ENCODE measurements around the gene KDM2A. TPM values are rescaled to one million over a fixed set of nuclear protein-coding genes. Genes with fewer than 3 reads are reported as not detected.

The KDM2A gene
- total and polyA plus RNA-seq, 2 of the 13 experiments (the other 11 are each of a cell fraction or from before 2014, with no cell fraction given), result 31.3 to 31.4 TPM

DNA sequence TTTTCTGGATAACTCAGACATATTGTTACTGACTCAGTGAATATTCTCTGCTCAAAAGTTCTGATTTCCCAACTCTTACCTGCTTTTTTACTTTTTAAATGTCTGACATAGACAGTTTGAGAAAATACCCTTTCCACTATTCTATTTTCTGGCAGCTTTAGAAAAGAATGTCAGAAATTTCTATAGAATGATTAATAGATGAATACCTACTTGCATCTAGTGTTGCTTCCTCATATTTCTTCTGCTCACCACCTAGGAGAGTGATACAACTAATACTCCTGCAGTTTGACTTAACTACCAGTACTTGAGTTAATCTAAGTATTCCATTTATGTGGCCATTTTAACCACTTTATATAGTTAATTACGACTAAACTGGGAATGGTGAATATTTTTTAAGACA, 55.2 kb downstream of the KDM2A start:
- Histone ChIP-seq H3K79me2 (ENCODE audit: insufficient read depth, low read length) (peaks cover 59% of the 10 kb centered on the region), H3K27ac (ENCODE audit: extremely low read length, insufficient read depth, low read length) (no peak overlapping the region), H3K9me3 (ENCODE audit: low read length) (no peaks in the 10 kb centered on the region), H4K20me1 (ENCODE audit: insufficient read depth, low read length) (peaks cover 2% of the 10 kb centered on the region; the same call in 1 of the 2 replicates), H3K27me3 (ENCODE audit: control insufficient read depth in 1 of 2, insufficient read depth in 2 of 2, low read length in 2 of 2) (no peaks in the 10 kb centered on the region), H3K4me1 (ENCODE audit: insufficient read depth, low read length) (no peaks in the 10 kb centered on the region), H3K4me2 (ENCODE audit: low read depth, low read length) (no peak overlapping the region), H3K36me3 (replicated peaks in 1 of 2; ENCODE audit: control insufficient read depth in 1 of 2, insufficient read depth in 2 of 2, low read length in 2 of 2) (peaks cover 0 to 3% of the 10 kb centered on the region in 2 experiments; a peak in 1 of 5 replicates), H3K4me3 (replicated peaks in 1 of 3; ENCODE audit: insufficient read depth in 1 of 3, low read depth in 2 of 3, low read length in 3 of 3) (no peak overlapping the region), H3K9ac (ENCODE audit: insufficient read depth, low read depth, low read length) (no peak overlapping the region), H2AFZ (ENCODE audit: low read length) (no peak overlapping the region)
- DNase-seq (ENCODE audit: low spot score) (no peak), ATAC-seq (no peak), FAIRE-seq (no peak)
- intact Hi-C loops (cut with micrococcal nuclease; ENCODE audit: unreplicated experiment) (no loop called here), in situ Hi-C loops (cut with HindIII; ENCODE audit: extremely low pct_ligation_motif_present, low pct_unique_long_range_greater_than_20kb) (loop anchor here (10.0 kb wide), 1 partner anchor 90 kb away; no protein-coding TSS in a partner anchor)
- TF ChIP-seq, protein P1, sequence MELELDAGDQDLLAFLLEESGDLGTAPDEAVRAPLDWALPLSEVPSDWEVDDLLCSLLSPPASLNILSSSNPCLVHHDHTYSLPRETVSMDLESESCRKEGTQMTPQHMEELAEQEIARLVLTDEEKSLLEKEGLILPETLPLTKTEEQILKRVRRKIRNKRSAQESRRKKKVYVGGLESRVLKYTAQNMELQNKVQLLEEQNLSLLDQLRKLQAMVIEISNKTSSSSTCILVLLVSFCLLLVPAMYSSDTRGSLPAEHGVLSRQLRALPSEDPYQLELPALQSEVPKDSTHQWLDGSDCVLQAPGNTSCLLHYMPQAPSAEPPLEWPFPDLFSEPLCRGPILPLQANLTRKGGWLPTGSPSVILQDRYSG (CRISPR knock-in tag; IDR thresholded peaks at IDR 0.05), result no peak
- TF ChIP-seq ESRRA (CRISPR knock-in tag; IDR thresholded peaks at IDR 0.05; ENCODE audit: low read depth) (no peak), KLF16 (CRISPR knock-in tag; IDR thresholded peaks at IDR 0.05) (no peak), MAF1 (CRISPR knock-in tag; IDR thresholded peaks at IDR 0.05; ENCODE audit: borderline replicate concordance) (no peak), IRX3 (CRISPR knock-in tag; IDR thresholded peaks at IDR 0.05; ENCODE audit: borderline replicate concordance, low read depth) (no peak), PHF20 (CRISPR knock-in tag; IDR thresholded peaks at IDR 0.05) (no peak), ZFP36 (IDR thresholded peaks at IDR 0.05; ENCODE audit: borderline replicate concordance, low read depth, low read length, partially characterized antibody) (no peak)
- TF ChIP-seq, protein P2, sequence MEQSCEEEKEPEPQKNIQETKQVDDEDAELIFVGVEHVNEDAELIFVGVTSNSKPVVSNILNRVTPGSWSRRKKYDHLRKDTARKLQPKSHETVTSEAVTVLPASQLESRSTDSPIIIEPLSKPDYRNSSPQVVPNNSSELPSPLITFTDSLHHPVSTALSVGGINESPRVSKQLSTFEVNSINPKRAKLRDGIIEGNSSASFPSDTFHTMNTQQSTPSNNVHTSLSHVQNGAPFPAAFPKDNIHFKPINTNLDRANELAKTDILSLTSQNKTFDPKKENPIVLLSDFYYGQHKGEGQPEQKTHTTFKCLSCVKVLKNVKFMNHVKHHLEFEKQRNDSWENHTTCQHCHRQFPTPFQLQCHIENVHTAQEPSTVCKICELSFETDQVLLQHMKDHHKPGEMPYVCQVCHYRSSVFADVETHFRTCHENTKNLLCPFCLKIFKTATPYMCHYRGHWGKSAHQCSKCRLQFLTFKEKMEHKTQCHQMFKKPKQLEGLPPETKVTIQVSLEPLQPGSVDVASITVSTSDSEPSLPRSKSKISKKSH (CRISPR knock-in tag; IDR thresholded peaks at IDR 0.05; ENCODE audit: borderline replicate concordance), result no peak
- ChIA-PET CTCF (ENCODE audit: low intra/inter-chr PET ratio, low total read pairs) (no interaction called here), POLR2A (no interaction called here)
- WGBS (ENCODE audit: low lambda C conversion rate), result 89% methylated on average over 1 of the region's 1 CpG
- BruUV-seq (replicated peaks), result no TSS peak
